ENCODE data around the gene TNNI3K.

TNNI3K gene

GRCh38 chr1:74280642-74281396 lies 45.6 kb downstream of the TNNI3K start:
- FAIRE-seq (no peak), DNase-seq (ENCODE audit: low spot score) (no peak)

DNA sequence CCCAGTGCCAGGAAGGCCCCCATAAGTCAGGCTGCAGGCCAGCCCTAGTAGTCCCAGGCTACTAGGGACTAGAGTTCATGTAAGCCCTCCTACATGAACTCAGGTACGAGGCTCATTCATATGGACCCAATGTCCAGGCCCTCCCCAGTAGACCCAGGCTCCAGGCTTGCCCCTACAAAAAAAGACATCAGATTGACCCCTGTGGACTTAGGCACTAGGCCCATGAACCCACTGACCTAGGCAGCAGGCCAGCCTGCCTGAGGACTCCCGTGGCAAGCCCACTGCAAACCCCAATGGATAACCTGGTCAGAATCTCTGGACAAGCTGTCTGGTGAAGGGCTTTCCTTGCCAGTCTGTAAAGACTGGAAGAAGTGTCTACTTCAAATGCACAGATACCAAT lies 51.2 kb downstream of the TNNI3K start:
- no peak for DNase-seq (ENCODE audit: low spot score)
- FAIRE-seq, result no peak

DNA sequence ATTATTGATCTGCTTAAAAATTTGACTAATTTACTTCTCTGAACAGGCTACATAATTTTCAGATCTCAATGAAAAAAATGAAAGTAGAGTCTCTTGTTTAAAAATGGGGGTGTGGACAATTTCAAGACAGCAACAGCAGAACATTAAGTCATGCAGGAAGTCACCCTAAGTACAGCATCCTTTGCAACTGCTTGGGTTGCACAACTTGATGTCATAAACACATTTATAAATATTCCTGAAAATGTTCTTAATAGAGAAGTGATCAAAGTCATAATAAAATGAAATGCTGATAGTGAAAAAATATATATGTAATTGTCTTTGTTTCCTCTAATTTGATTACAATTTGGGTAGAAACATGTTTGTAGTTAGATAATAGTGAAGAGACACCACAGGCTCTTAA lies 79.3 kb downstream of the TNNI3K start:
- DNase-seq (ENCODE audit: low spot score), result no peak
- FAIRE-seq, result no peak

DNA sequence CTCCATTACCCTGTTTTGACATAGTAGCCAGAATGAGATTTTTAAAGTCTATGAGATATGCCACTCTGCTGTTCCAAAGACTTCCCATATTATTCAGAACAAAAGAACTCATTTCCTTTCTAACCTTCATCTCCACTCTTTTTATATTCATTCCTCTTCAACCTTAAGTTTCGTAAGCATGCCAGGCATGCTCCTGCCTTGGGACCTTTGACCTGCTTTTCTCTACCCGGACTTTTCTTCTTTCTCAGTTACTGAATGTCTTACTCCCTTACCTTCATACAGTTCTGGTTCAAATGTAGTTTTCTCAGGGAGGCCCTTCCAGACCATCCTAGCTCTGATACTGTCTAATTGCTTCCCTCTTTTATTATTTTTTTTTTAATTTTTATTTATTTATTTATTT lies 81.1 kb downstream of the TNNI3K start:
- DNase-seq (ENCODE audit: low spot score), result no peak
- FAIRE-seq, result no peak

GRCh38 chr1:74317663-74318062 lies 82.5 kb downstream of the TNNI3K start:
- FAIRE-seq, result no peak

DNA sequence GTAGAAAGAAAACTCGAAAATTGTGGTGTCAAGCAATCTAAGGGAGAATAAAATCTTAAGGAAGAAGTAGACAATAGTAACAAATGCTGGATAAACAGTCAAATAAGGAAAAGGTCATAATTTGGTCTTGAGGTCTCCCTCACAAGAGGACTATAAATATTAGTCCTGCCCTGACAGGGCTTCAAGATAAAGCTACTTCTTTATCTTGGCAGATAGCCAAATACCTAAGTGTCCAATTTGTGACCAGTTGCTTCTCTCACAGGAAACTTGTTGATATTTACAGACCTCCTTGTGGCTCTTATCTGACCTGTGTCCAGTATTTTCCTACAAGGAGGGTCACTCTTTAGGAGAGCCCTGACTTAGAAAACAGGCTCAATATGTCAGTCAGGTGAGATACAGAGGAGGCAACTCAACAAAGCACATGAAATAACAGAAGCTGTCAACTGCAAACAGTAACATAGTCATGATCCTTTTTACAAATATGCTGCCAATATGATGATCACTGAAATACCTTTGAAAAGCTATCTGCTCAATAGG lies 88.8 kb downstream of the TNNI3K start:
- FAIRE-seq, result no peak
- no peak for DNase-seq (ENCODE audit: low spot score)

More at GRCh38 chr1:74317663-74318062, 82.5 kb downstream of the TNNI3K start:
- no peak for DNase-seq (ENCODE audit: low spot score)

DNA sequence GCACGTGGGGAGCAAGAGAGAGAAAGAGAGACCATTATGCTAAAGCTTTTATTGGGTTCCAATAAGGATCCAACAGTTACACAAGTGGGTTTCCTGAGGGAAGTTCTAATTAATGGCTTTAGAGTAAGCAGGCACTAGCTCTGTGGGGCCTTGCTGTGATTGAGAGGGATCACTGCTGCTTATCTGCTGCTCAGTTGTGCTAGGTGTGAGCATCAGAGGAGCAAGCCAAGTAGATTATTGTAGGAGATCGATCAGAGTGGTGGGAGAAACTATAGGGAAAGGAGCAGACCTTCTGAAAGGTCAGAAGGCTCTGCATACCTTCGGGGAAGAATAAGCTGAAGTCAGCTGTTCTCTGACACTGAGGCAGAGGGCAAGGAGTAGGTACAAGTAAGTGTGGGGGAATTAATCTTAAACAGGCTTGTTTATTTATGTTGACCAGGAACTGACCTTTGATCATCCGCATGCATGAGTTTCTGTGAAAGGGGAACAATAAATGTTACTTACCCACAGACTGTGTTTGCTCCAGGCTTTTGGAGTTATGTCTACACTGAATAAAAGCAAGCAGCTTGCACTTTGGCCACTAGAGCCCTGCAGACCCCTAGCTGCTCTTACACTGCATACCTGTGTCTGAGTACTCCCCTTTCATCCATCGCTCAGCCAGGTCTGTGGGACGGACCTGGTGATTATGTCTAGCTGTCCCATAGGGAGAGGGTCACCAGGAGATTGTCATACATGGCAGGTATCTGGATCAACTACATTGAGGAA lies 89.7 kb downstream of the TNNI3K start:
- FAIRE-seq, result no peak
- DNase-seq (ENCODE audit: low spot score), result no peak

GRCh38 chr1:74328851-74329250 lies 93.7 kb downstream of the TNNI3K start:
- FAIRE-seq, result no peak
- DNase-seq (ENCODE audit: low spot score), result no peak

- FAIRE-seq, result no peak
These were observed 98.1 kb downstream of the TNNI3K start for GRCh38 chr1:74333244-74333643.

DNA sequence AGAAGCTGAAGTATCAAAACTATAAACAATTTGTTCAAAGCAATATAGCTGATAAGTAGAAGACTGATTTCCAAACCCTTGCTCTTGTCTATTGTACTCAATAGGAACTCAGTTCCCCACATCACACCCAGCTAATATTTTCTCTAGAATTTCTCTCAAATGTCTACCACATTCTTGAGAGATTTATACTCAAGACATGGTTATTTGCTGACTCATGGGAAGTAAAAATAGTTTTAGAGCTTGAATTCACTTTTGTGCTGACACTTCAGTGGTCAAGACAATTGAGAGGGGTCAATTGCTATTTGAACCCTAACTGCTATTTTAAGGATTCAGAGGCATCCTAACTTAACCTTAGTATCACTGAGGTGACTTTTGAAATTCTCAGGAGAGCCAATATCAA lies 99.0 kb downstream of the TNNI3K start:
- no peak for FAIRE-seq
- no peak for DNase-seq (ENCODE audit: low spot score)

More at GRCh38 chr1:74333244-74333643, 98.1 kb downstream of the TNNI3K start:
- no peak for DNase-seq (ENCODE audit: low spot score)

GRCh38 chr1:74340656-74341055 lies 105.5 kb downstream of the TNNI3K start:
- no peak for FAIRE-seq
- no peak for DNase-seq (ENCODE audit: low spot score)

GRCh38 chr1:74341702-74342339 lies 106.6 kb downstream of the TNNI3K start:
- FAIRE-seq, result no peak
- DNase-seq (ENCODE audit: low spot score), result no peak

GRCh38 chr1:74343216-74343615 lies 108.0 kb downstream of the TNNI3K start:
- FAIRE-seq (no peak), DNase-seq (ENCODE audit: low spot score) (no peak)

- FAIRE-seq (no peak), DNase-seq (ENCODE audit: low spot score) (no peak)
These were observed 109.2 kb downstream of the TNNI3K start for GRCh38 chr1:74344387-74344786.

DNA sequence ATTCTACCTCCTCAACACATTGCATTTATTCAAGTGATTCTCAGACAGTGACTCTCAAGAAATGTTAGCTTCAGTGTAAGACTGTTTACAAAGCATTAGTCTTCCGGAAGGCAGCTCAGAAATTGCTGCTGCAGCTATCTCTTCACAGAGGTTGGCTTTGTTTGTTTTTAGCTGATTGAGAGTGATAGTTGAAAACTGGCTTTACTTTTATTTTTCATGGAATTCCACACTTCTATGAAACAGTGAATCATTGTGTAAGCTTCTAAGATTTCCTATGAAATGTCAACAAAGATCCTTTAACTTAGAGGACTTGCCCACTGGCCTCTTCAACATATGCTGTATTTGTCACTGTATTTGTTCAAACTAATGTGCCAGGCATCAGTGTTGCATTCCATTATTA lies 121.3 kb downstream of the TNNI3K start:
- FAIRE-seq, result no peak

GRCh38 chr1:74357150-74357549 lies 122.0 kb downstream of the TNNI3K start:
- DNase-seq (ENCODE audit: low spot score) (no peak), FAIRE-seq (no peak)

More for the DNA sequence above, 121.3 kb downstream of the TNNI3K start:
- no peak for DNase-seq (ENCODE audit: low spot score)

DNA sequence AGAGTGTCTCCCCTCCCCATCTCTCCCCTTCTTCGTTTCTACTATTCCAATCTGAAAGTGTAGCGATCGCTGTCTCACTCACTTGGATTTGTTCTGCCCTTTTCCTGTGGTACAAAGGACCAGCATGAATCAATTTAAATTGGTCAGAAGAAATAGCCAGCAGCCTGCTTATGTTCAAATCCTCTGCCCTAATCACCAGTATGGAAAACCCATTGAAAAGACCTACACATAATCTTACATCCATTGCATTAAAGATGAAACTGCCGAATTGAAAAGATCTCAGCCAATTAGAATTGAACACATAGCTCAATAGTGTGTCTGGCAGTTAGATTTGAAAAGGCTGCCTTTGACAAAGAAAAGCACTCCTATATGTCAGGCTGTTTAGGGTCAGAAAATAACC lies 122.6 kb downstream of the TNNI3K start:
- DNase-seq (ENCODE audit: low spot score) (no peak), FAIRE-seq (no peak)

DNA sequence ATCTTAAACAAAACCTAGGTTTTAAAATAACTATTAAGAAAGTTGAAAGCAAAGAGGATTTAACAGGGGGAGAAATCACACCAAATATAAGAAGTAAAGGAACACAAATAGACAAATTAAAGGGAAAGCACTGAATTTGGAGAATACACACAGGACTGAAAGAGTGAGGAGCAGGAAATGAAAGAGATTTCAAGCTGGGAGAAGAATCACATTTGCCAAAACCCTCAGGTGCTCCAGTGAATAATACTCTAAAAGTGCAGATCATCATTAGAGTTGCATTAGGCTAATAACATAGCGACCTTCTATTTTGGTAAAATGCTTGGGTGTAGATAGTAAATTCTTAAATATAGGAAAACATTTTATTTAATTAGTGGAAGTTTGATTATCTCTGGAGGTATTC lies 127.5 kb downstream of the TNNI3K start:
- FAIRE-seq (no peak), DNase-seq (ENCODE audit: low spot score) (no peak)

GRCh38 chr1:74363220-74363619 lies 128.0 kb downstream of the TNNI3K start:
- DNase-seq (ENCODE audit: low spot score), result no peak
- no peak for FAIRE-seq

GRCh38 chr1:74367175-74367813 lies 132.1 kb downstream of the TNNI3K start:
- DNase-seq (ENCODE audit: low spot score), result no peak

DNA sequence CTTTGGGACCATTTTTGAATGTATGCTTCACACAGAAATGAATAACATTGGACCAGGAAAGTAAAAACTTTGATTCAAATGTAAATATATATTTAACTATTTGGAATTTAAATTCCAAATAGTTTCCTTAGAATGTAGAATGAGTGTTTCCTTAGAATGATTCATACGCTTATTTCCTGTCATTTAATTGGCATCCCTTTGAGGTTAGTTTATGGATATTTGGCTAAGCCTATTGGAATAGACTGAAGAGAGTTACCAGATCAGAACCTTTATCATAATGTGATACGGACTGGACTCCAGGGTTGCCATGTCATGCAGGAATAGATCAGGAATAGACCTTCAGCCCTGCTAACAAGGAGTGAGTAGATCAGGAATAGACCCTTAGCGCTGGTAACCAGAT lies 133.1 kb downstream of the TNNI3K start:
- no peak for FAIRE-seq
- DNase-seq (ENCODE audit: low spot score), result no peak

More at GRCh38 chr1:74367175-74367813, 132.1 kb downstream of the TNNI3K start:
- FAIRE-seq, result no peak
